ENCODE data around the gene MTA1. TPM values are rescaled to one million over a fixed set of nuclear protein-coding genes. Genes with fewer than 3 reads are reported as not detected.

The MTA1 gene
- total and polyA plus RNA-seq, 2 of the 8 experiments (the other 6 are each of a cell fraction or from before 2014, with no cell fraction given): 73.9 to 221 TPM

DNA sequence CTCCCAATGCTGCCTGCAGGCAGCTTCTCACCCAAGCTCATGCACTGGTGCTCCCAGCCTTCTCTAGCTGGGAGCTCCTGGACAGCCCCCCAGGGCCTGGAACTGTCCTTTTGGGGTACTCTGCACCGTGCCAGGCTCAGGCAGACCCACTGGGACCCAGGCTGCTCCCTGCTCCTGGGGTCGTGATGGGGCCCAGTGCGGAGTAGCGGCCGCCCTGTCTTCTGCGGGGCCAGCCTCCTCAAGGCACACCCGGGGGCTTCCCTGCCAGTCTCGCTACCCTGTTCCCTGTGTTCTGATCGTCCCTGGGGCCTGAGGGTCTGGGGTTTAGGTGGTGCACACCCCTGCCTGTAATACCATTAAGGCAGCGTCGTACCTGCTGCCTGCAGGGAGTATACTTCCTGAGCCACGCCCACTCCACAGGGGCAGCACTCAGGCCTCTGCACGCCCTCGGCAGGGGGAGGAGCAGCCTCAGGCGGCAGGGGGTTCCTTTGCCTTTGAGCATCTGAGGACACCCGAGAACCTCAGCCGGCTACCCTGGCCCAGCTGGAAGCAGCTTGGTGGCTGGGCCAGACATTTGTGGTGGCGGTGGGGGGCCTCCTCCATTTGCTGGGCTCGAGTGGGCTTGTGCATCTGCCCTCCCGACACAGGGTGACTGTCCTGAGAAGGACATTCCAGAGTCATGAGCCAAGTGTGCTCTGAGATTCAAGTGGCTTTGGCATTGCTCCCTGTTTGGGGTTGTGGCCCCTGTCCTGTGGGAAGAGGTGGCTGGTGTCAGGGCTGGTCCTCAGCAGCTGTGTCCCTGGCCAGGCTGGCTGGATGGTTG, 45.8 kb downstream of the MTA1 start (continued):
- TF ChIP-seq CTBP2 (IDR thresholded peaks at IDR 0.05; ENCODE audit: borderline replicate concordance, insufficient read depth, insufficient read length, low read length): no peak
- no peak for TF ChIP-seq EGR1 (IDR thresholded peaks at IDR 0.05; ENCODE audit: borderline replicate concordance, low read depth, low read length)
- TF ChIP-seq, protein P1, sequence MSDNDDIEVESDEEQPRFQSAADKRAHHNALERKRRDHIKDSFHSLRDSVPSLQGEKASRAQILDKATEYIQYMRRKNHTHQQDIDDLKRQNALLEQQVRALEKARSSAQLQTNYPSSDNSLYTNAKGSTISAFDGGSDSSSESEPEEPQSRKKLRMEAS (IDR thresholded peaks at IDR 0.05): no peak
- no peak for TF ChIP-seq TEAD4 (IDR thresholded peaks at IDR 0.05; ENCODE audit: low read depth, low read length)
- no peak for TF ChIP-seq SP4 (IDR thresholded peaks at IDR 0.05; ENCODE audit: low read length)
- TF ChIP-seq HDAC2 (IDR thresholded peaks at IDR 0.05; ENCODE audit: borderline replicate concordance in 1 of 2, low read depth in 2 of 2, low read length in 2 of 2): no peak

Measured in H1 (cell line).